Kidney capillary endothelial cell (primary cell): ENCODE measurements around the gene C5orf58.
A peak's percentile ranks its signal among the peaks of the same experiment; 100 is the strongest.
"Not testable (repeated sequence)": the region's sequence is repeated elsewhere in the genome, so short reads cannot be mapped to it uniquely, and the experiment has no call there.

Source experiments
- DNase-seq: peaks from one replicate; pipeline ENCODE4 v3.0.0-alpha.2; 2018; ENCODE audit warnings: low spot score

The C5orf58 gene

GRCh38 chr5:170223906-170224305 is 8.9 kb upstream of the C5orf58 start:
- no peak for DNase-seq

DNA sequence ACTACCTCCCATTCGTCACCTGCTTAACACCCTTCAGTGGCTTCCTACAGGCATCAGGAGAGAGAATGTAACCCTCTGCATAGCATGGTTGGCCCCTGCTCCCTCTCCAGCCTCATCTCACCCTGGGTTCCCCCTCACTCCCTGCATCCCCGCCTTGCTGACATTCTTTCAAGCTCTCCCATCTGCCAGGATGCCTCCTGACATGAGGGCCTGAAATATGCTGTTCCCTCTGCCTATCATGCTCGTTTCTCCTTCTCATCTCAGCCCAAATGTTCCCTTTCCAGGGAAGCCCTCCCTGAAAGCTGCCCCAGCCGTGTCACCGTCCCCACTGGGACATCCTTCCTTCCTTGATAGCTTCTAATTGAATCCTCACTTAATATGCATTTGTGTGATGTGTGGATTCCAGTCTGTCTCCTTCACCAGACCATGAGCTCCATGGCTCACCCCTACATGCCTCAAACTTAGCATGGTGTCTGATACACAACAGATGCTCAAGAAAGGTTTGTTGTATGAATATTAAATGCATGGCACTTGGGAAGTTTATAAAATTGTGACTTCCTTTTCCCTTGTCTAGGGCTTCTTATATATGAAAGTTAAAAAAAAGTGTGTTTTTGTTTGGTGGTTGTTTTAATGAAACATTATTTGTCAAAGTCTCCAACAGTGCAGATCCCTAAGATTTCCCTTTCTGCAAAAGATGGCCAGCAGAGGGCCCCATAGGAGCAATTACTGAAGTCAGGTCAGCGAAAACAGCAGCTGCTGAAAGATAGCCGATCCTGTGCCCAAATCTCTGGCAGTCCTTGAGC is 7.3 kb upstream of the C5orf58 start:
- DNase-seq = peak; percentile 44

DNA sequence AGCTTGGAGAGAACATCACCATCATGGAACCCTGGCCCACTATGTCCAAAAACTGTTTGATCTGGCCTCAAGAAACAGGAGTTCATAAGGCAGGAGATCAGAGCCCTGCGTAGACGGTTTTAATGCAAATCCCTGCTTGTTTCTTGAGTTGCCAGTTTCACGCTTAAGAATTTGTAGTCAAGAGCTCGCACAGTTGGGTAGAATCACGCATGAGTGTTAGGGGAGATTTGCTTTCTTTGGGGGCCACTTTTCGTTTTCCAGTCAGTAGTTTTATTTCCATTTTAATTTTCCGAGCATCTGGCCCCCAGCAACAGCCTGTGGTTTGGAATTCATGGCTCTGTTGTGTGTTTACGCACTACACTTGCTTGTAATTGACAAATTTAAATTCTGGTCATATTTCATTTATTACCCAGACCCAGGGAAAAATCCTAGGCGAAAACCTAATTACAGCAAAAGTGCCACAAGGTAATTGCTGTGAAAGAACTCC is 6.6 kb upstream of the C5orf58 start:
- DNase-seq = no peak

DNA sequence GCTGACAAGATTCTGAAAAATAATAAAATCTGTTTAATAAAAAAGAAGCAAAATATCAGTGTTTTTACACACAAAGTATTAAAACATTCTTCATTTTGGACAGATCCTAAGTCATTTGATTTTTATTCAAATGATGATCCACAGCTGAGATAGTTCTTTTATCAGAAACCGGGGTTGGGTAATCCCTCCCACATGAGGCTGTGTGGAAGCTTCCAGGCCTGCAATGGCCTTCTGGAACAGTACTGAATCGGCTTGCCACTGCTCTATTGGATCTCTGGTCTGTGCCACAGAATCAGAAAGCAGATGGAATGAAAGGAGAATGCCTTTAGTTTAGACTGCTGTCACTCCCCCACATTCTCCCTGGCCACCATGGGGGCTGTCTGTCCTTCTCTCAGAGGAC is 6.1 kb upstream of the C5orf58 start:
- no peak for DNase-seq

DNA sequence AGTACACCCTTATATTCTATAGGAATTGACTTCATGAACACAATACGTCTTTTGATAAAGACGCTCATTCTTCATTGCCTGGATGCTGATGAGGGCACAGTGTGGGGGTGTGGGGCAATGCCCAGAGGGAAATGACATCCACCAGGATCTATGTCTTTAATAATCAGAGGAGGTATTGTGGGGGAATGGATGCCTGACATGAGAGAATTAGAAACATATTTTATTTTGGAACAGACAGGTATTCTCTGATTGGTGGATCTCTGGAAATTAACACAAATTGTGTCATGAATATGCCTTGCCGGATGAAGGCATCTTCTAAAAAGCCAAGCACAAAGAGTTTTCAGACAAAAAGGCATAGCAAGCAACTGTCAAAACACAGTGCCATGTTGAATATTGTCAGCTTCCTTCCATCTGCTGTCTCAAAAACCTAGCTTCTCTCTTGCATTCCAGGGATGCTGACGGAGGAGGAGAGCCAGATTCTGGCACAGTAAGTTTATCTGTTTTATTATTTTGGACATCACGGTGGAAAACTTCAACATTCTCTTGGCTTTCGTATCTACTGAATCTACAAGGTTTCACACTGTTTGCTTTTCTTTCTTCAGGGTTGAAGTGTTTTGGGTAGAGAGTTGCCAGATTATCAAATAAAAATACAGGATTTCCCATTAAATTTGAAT is 3.9 kb upstream of the C5orf58 start:
- no peak for DNase-seq

GRCh38 chr5:170233358-170233892 is 640 bp downstream of the C5orf58 start:
- no peak for DNase-seq

- DNase-seq = no peak
Measured at GRCh38 chr5:170235876-170236864, 3.4 kb downstream of the C5orf58 start.

GRCh38 chr5:170238456-170239196 is 5.8 kb downstream of the C5orf58 start:
- no peak for DNase-seq

DNA sequence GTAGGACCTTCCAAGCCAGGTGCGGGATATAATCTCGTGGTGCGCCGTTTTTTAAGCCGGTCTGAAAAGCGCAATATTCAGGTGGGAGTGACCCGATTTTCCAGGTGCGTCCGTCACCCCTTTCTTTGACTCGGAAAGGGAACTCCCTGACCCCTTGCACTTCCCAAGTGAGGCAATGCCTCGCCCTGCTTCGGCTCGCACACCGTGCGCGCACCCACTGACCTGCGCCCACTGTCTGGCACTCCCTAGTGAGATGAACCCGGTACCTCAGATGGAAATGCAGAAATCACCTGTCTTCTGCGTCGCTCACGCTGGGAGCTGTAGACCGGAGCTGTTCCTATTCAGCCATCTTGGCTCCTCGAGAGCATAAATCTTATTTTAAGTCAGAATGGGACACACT is 12.7 kb downstream of the C5orf58 start:
- DNase-seq = not testable (repeated sequence)

GRCh38 chr5:170246126-170246870 is 13.5 kb downstream of the C5orf58 start:
- DNase-seq = no peak

- DNase-seq = no peak
Measured at GRCh38 chr5:170247363-170247762, 14.6 kb downstream of the C5orf58 start.

- no peak for DNase-seq
Measured at GRCh38 chr5:170248172-170248930, 15.6 kb downstream of the C5orf58 start.

GRCh38 chr5:170248931-170249227 is 16.1 kb downstream of the C5orf58 start:
- DNase-seq = not testable (repeated sequence)

- DNase-seq = no peak
Measured at GRCh38 chr5:170249355-170249754, 16.6 kb downstream of the C5orf58 start.

DNA sequence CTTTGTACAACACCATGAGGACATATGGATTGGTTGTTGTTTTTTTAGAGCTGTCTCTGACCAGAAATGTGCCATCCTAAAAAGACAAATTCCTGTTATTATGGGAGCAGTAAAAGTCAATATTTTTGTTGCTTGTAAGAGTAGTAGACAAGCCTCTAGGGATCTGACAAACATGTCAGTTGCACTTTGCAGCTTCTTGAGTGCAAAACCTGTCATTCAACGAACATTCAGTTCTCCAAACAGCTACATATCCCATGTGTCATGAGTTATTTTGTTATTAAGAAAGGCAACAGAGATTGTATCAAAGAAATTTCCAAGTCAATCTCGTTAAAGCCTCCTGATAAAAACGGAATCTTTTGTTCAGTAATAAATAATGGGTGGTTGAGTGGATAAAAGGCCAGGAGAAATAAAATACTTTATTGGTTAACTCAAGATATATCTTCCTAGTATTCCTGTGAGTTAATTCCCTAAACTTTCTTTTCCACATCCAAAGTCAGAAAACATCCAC is 18.1 kb downstream of the C5orf58 start:
- no peak for DNase-seq

DNA sequence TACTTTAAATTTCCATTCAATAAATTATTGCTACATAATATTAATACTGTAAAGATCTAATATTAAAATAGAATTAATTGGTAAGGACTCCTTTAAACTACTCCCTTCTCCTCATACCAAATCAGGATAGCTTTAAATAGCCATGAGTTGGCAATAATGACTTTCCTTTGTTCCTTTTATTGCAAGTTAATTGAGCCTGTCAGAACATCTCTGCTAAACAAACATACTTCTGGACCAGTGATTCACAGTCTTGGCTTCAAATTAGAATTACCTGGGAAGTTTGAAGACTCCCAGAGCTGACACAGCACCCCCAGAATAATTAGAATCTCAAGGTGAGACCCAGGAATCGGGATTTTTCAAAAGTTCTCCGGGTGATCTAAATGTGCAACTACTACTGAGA is 18.7 kb downstream of the C5orf58 start:
- DNase-seq = no peak

DNA sequence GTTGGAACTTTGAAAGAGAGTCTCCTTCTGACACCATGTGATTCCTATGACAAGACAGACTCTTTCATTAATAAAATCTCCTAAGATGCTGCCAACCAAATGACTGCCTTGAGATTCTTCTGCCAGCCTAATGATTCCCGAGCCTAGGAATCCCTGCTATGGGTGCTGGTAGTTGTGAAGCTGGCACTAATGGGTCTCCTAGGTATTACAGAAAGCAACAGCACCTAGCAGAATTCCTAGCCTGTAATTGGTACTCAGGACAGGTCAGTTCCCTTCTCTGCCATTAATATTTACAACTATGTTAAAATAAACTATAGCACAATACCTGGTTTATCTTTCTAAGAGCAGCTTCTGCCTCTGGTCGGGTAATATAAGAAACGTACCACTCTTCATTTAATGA is 19.3 kb downstream of the C5orf58 start:
- DNase-seq = no peak

DNA sequence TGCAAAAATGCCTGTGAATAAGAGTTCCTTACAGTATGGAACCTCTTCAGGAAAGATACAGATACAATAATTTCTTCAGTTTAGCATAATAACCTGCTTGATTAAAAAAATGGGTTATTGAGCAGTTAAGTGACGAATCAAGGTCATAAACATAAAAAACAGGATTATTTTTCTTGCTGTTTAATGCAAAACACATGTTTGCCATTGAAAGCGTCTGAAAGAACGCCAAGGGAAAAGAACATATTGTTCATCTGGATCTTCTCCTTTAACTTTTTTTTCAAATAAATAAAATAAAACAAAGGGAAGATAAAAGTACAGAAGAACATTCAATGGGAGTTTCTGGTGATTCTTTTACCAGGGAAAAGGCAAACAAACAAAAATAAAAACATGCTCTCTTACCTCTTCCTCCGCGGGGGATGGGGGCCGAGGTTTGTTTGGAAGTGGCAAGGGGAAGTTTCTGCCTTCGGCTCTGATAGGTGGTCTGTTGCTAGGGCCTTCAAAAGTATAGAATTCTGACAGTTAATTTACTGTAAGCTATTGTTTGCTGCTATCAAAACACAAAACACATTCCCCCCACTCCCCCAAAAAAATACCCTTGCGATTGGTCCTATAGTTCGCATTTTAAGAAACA is 20.1 kb downstream of the C5orf58 start:
- no peak for DNase-seq

DNA sequence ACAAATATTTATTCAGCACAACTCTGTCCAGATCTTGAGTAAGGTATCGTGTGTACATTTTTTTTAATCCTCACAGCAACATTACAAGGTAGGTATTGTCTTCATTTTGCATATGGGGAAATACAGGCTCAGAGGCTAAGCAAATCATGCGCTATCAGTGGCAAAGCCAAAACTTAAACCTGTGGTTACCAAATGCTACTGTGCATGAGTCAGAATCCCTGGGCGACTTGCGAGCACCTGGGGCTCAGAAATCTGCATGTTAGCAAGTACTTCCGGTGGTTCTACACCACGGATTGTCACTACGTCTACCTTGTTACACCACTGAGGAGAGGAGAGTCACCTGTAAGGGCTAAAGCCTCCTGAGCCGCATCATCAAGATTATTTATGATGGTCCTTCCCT is 21.3 kb downstream of the C5orf58 start:
- DNase-seq = no peak
